Loucy (cell line): ENCODE data around the gene SEM1.

ENCODE experiments used
- CTCF ChIP-seq: fragments of 200-600 bp; sonication (generic); conservative IDR thresholded peaks from 2 replicates; pipeline ENCODE4 v1.5.1; 2014; ENCODE audit warnings: mild to moderate bottlenecking, antibody characterized with exemption, low read length
- EZH2phosphoT487 ChIP-seq: fragments of 200-600 bp; IDR thresholded peaks from 2 replicates; pipeline ENCODE4 v1.6.1; 2018; ENCODE audit warnings: antibody characterized with exemption, mild to moderate bottlenecking, moderate library complexity, borderline replicate concordance

DNA sequence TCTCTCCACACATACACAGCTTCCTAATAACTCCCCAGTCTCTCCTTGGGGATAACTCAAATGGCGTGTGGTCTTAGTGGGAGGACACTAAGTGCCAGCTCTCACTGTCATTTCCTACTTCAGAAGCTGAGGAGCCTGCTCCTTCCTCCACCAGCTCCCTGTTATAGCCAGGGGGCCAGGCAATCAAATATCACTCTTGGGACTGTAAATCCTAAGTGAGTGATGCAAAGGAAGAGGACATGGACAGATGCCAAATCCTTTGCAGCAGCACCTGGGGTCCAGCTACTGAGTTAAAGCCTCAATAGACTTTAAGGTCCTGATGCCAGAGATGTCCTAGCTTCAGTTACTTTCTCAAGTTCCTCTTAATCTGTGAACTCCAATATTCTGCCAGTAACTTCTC is 34.1 kb downstream of the SEM1 start:
- TF ChIP-seq EZH2phosphoT487 (no peak), CTCF (no peak)
